Endometrium (tissue), 2 donors: ENCODE data around the gene CASQ2.

Experiments
- FAIRE-seq: peaks from 2 replicates; lab custom pipeline; 2012; peaks lifted over from hg19 to GRCh38; lab: Jason Lieb, UNC
- donor health status: control.
- donor health status: control.

CASQ2 gene

GRCh38 chr1:115660151-115660550 lies 108.4 kb downstream of the CASQ2 start:
- no peak for FAIRE-seq

GRCh38 chr1:115658646-115659045 lies 109.9 kb downstream of the CASQ2 start:
- no peak for FAIRE-seq

- FAIRE-seq = no peak
These were observed 111.9 kb downstream of the CASQ2 start for GRCh38 chr1:115656461-115657077.

GRCh38 chr1:115655916-115656315 lies 112.6 kb downstream of the CASQ2 start:
- no peak for FAIRE-seq

GRCh38 chr1:115655306-115655663 lies 113.2 kb downstream of the CASQ2 start:
- FAIRE-seq = no peak

- FAIRE-seq = no peak
These were observed 113.7 kb downstream of the CASQ2 start for GRCh38 chr1:115654663-115655305.

- no peak for FAIRE-seq
These were observed 114.4 kb downstream of the CASQ2 start for GRCh38 chr1:115654125-115654524.

GRCh38 chr1:115652236-115652788 lies 116.2 kb downstream of the CASQ2 start:
- FAIRE-seq = no peak

GRCh38 chr1:115651391-115651790 lies 117.1 kb downstream of the CASQ2 start:
- no peak for FAIRE-seq

- FAIRE-seq = no peak
These were observed 117.6 kb downstream of the CASQ2 start for GRCh38 chr1:115650961-115651360.
